Activated T-helper 2 cell treated with anti-CD3 and anti-CD28 coated beads, Interferon-gamma antibody, Interleukin-2, Interleukin-4, amounts not matched to agents 10 μg/mL and 5 μg/mL and 100 μg/mL, durations not matched to agents 14 hours and 24 hours and 36 hours (primary cell): ENCODE data around the gene EXPH5. TPM values are rescaled to one million over a fixed set of nuclear protein-coding genes. Genes with fewer than 3 reads are reported as not detected.
"Not testable (repeated sequence)": the region's sequence is repeated elsewhere in the genome, so short reads cannot be mapped to it uniquely, and the experiment has no call there.

Source experiments
- DNase-seq: peaks from one replicate; pipeline ENCODE4 v3.0.0; 2021; ENCODE audit warnings: low spot score
- H3K27ac Mint-ChIP-seq: one replicate; pipeline ENCODE4 v1.8.0; 2021; ENCODE audit warnings: mixed read lengths
- H3K27me3 Mint-ChIP-seq: one replicate; pipeline ENCODE4 v1.8.0; 2021; ENCODE audit warnings: low read depth, mixed read lengths
- H3K36me3 Mint-ChIP-seq: one replicate; pipeline ENCODE4 v1.8.0; 2021; ENCODE audit warnings: low read depth, mixed read lengths
- H3K4me1 Mint-ChIP-seq: one replicate; pipeline ENCODE4 v1.8.0; 2021; ENCODE audit warnings: low read depth, mixed read lengths
- H3K4me3 Mint-ChIP-seq: one replicate; pipeline ENCODE4 v1.8.0; 2021; ENCODE audit warnings: low read depth, mild to moderate bottlenecking, moderate library complexity, mixed read lengths
- H3K9me3 Mint-ChIP-seq: one replicate; pipeline ENCODE4 v1.8.0; 2021; ENCODE audit warnings: mixed read lengths
- intact Hi-C: fragments of 100-400 bp; cut with micrococcal nuclease; formaldehyde crosslinking; loops from one replicate; pipeline ENCODE4 v1.15.1; 2023
- total RNA-seq: library from RNA; stranded (reverse); gene quantifications from 2 replicates; pipeline ENCODE4 v1.2.3, GENCODE V29; 2022

The EXPH5 gene
- 1.2 and 1.8 TPM in 2 replicates for total RNA-seq

DNA sequence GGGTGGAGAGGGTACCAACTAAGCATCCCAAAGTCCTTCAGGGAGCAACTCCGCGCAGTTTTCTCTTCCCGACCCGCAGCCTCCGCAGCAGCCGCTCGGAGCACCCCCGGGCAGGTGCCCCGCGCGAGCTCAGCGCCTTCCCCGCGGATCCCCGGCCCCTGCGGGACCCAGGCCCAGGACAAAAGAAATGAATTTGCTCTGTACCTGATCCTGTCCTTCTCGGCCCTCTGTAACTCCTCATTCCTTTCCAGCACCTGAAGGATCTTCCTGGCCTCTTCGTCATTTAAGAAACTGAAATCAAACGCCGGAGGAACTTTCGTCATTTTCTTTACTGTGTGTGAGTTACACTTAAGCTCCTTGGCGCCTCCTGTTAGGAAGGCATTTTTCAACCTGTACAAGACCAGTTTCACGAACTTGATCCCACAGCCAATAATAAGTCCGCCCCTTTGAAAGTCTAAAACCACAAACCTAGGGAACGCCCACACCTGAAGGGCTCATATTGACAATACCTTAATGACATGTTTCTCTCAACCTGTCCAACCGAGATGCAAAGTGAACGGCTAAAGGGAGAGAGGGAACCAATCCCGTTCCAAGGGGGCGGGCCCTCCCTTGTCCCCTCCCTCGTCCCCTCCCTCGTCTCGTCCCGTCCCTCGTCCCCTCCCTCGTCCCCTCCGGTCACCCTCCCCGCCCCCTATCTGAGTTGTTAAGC is at the start of gene EXPH5:
TSS of gene EXPH5 (minus strand) at position 555 of the 709 bp plus-strand sequence. CDS start at position 323, 232 bp downstream.
- Mint-ChIP-seq H3K4me1 (peaks cover 17% of the 10 kb centered on the region), H3K27me3 (peaks cover 53% of the 10 kb centered on the region), H3K9me3 (no peaks in the 10 kb centered on the region), H3K4me3 (peak within 1 kb of the TSS; percentile 98), H3K27ac (peak within 1 kb of the TSS; percentile 91), H3K36me3 (no peaks in the 10 kb centered on the region)
- DNase-seq, result peak; percentile 75
- intact Hi-C loops, result loop anchor here (1.0 to 2.0 kb wide), 3 partner anchors 31 to 126 kb away; partner anchors contain the start of gene C11orf65

DNA sequence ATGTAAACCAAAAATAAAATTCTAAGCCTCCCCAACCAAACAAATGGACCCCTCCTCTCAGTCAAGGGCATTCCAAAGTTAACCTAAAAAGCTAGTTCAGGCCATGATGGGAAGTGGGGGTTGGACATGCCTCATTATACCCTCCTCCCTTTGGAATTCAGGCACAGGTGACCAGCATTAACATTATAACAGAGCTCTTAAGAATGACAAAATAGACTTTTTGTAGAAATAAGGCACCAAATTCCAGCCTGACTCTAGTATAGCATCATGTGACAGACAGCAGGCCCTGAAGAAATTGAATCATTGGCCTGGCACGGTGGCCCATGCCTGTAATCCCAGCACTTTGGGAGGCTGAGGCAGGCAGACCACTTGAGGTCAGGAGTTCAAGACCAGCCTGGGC is 48.2 kb upstream of the EXPH5 start:
- H3K9me3 Mint-ChIP-seq, DNase-seq, H3K4me1 Mint-ChIP-seq, intact Hi-C loops, H3K36me3 Mint-ChIP-seq, H3K4me3 Mint-ChIP-seq, H3K27ac Mint-ChIP-seq: not testable (repeated sequence)
- H3K27me3 Mint-ChIP-seq, result peaks cover 21% of the 10 kb centered on the region

DNA sequence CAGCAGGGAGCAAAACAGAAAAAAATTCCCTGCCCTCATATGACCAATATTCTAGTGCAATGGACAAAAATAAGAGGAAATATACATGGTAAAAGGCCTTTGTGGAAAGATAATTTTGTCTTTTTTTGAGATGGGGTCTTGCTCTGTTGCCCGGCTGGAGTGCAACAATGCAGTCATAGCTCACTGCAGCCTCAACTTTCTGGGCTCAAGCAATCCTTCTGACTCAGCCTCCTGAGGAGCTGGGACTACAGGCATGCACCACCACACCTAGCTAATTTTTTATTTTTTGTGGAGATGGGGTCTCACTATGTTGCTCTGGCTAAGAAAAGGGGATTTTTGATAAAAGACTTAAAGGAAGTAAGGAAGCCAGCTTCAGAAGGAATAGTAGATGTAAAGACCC is 45.6 kb upstream of the EXPH5 start:
- no peaks in the 10 kb centered on the region for H3K4me1 Mint-ChIP-seq
- no peaks in the 10 kb centered on the region for H3K9me3 Mint-ChIP-seq
- peaks cover 31% of the 10 kb centered on the region for H3K27me3 Mint-ChIP-seq
- intact Hi-C loops, result no loop called here
- DNase-seq, result no peak
- H3K36me3 Mint-ChIP-seq, result no peaks in the 10 kb centered on the region
- no peak overlapping the region for H3K4me3 Mint-ChIP-seq
- no peak overlapping the region for H3K27ac Mint-ChIP-seq

DNA sequence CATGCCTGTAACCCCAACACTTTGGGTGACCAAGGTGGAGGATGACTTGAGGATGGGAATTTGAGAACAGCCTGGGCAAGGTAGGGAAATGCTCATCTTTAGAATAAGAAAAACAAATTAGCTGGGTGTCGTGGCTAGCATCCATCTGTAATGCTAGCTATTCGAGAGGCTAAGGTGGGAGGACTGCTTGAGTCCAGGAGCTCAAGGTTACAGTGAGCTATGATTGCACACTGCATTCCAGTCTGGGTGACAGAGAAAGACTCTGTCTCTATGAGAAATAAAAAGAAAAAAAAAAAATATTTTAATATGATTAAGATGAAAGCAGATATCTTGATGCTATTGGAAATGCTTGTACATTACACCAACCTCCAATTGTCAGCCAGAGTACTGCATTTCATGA is 42.7 kb upstream of the EXPH5 start:
- Mint-ChIP-seq H3K27ac (no peak overlapping the region), H3K9me3 (no peaks in the 10 kb centered on the region), H3K27me3 (peaks cover 35% of the 10 kb centered on the region), H3K36me3 (no peaks in the 10 kb centered on the region), H3K4me3 (no peak overlapping the region), H3K4me1 (no peaks in the 10 kb centered on the region)
- DNase-seq, result no peak
- intact Hi-C loops, result no loop called here

- intact Hi-C loops, result no loop called here
- Mint-ChIP-seq H3K9me3 (no peaks in the 10 kb centered on the region), H3K27me3 (peaks cover 40% of the 10 kb centered on the region), H3K27ac (no peak overlapping the region), H3K36me3 (no peaks in the 10 kb centered on the region), H3K4me3 (no peak overlapping the region), H3K4me1 (no peaks in the 10 kb centered on the region)
- DNase-seq, result no peak
These were observed 41.5 kb upstream of the EXPH5 start for GRCh38 chr11:108635106-108635505.

- Mint-ChIP-seq H3K4me1 (peaks cover 3% of the 10 kb centered on the region), H3K9me3 (peaks cover 6% of the 10 kb centered on the region), H3K27me3 (peaks cover 25% of the 10 kb centered on the region), H3K36me3 (no peaks in the 10 kb centered on the region), H3K4me3 (no peak overlapping the region), H3K27ac (no peak overlapping the region)
- DNase-seq, result no peak
- intact Hi-C loops, result no loop called here
These were observed 38.6 kb upstream of the EXPH5 start for GRCh38 chr11:108632041-108632704.

DNA sequence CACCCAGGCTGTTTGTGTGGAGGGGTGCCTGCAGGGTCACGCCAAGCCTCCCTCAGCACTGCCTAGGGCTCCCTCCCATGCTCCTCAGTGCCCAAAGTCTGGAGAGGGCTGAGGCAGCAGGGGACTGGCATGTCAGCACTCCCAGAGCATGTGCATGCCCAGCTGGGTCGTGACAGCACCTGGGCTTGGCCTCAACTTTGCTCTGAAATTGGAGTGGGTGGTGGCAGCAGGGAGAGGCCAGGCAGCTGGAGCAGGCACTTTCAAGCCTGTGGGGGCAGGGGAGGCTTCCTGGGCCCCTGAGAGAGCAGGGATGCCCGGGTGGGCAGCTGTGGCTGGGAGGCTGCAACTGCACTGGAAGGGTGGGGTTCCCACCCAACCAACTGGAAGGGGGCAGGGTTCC is 35.7 kb upstream of the EXPH5 start:
- H3K27me3 Mint-ChIP-seq, result peaks cover 19% of the 10 kb centered on the region
- no peaks in the 10 kb centered on the region for H3K36me3 Mint-ChIP-seq
- H3K9me3 Mint-ChIP-seq, result peaks cover 10% of the 10 kb centered on the region
- peaks cover 16% of the 10 kb centered on the region for H3K4me1 Mint-ChIP-seq
- intact Hi-C loops, result loop anchor here (10.0 kb wide), 1 partner anchor 1466 kb away; the partner anchor contains the start of gene ZC3H12C
- no peak overlapping the region for H3K4me3 Mint-ChIP-seq
- no peak for DNase-seq
- H3K27ac Mint-ChIP-seq, result no peak overlapping the region

DNA sequence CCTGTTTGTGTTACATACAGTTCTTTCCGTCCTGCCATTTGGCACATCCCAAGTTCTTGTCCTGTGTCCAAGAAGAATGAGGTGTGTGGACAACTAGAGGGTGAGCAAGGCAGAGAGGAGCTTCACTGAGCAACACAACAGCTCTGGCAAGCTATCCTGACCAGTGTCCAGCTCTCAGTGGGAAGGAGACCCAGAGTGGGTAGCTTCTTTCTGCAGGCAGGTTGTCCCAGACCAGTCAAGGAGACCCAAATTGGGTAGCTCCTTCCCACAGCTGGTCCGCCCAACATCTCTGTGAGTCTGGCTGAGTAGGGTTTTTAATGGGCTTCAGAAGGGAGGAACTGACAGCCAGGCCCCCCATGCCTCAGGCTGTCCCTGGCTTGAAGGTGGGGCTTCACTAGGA is 35.2 kb upstream of the EXPH5 start:
- Mint-ChIP-seq H3K27ac (no peak overlapping the region), H3K36me3 (no peaks in the 10 kb centered on the region), H3K4me1 (peaks cover 20% of the 10 kb centered on the region), H3K9me3 (peaks cover 10% of the 10 kb centered on the region), H3K27me3 (peaks cover 18% of the 10 kb centered on the region), H3K4me3 (no peak overlapping the region)
- intact Hi-C loops, result loop anchor here (10.0 kb wide), 1 partner anchor 1466 kb away; the partner anchor contains the start of gene ZC3H12C
- DNase-seq, result no peak

DNA sequence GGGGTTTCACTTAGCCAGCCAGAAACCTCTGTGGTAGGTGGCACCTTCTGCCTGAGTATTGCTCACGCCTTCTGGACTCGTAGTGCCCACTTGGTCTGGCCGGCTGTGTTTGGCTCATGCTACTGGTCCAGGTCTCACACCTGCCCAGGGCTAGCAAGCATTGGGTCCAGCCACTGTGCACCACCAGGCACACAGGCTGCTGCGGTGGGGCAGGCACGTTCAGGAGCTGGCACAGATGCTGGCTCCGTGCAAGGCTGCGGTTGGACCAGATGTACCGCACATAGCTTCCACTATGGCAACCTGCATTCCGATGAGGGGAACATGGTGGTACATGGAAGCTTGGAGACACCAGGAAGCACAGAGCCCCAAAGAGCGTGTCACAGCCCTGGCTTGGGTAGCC is 34.8 kb upstream of the EXPH5 start:
- peaks cover 20% of the 10 kb centered on the region for H3K4me1 Mint-ChIP-seq
- intact Hi-C loops, result loop anchor here (10.0 kb wide), 1 partner anchor 1466 kb away; the partner anchor contains the start of gene ZC3H12C

GRCh38 chr11:108624196-108624925 is 30.8 kb upstream of the EXPH5 start:
- Mint-ChIP-seq H3K9me3 (peaks cover 10% of the 10 kb centered on the region), H3K4me3 (peak overlapping the region; percentile 10), H3K36me3 (no peaks in the 10 kb centered on the region), H3K27ac (peak overlapping the region; percentile 47), H3K27me3 (peaks cover 21% of the 10 kb centered on the region), H3K4me1 (peaks cover 35% of the 10 kb centered on the region)
- intact Hi-C loops, result loop anchor here (1.0 to 10.0 kb wide), 6 partner anchors 31 to 1470 kb away; partner anchors contain the start of genes C11orf65, EXPH5 and ZC3H12C
- DNase-seq, result no peak

More for the DNA sequence above, 34.8 kb upstream of the EXPH5 start:
- no peaks in the 10 kb centered on the region for H3K36me3 Mint-ChIP-seq
- H3K27ac Mint-ChIP-seq, result no peak overlapping the region
- no peak for DNase-seq
- H3K9me3 Mint-ChIP-seq, result peaks cover 10% of the 10 kb centered on the region
- H3K27me3 Mint-ChIP-seq, result peaks cover 19% of the 10 kb centered on the region
- H3K4me3 Mint-ChIP-seq, result no peak overlapping the region

GRCh38 chr11:108622341-108622740 is 28.8 kb upstream of the EXPH5 start:
- H3K4me3 Mint-ChIP-seq, result no peak overlapping the region
- peaks cover 5% of the 10 kb centered on the region for H3K9me3 Mint-ChIP-seq
- intact Hi-C loops, result loop anchor here (10.0 kb wide), 1 partner anchor 1472 kb away; the partner anchor contains the start of gene ZC3H12C
- DNase-seq, result no peak
- H3K27me3 Mint-ChIP-seq, result peaks cover 32% of the 10 kb centered on the region
- H3K36me3 Mint-ChIP-seq, result no peaks in the 10 kb centered on the region
- no peak overlapping the region for H3K27ac Mint-ChIP-seq
- H3K4me1 Mint-ChIP-seq, result peaks cover 34% of the 10 kb centered on the region

GRCh38 chr11:108620958-108621772 is 27.6 kb upstream of the EXPH5 start:
- Mint-ChIP-seq H3K36me3 (no peaks in the 10 kb centered on the region), H3K27me3 (peaks cover 35% of the 10 kb centered on the region), H3K4me3 (no peak overlapping the region), H3K27ac (no peak overlapping the region), H3K4me1 (peaks cover 32% of the 10 kb centered on the region), H3K9me3 (peaks cover 3% of the 10 kb centered on the region)
- DNase-seq, result no peak
- intact Hi-C loops, result loop anchor here (2.0 to 10.0 kb wide), 3 partner anchors 106 to 1474 kb away; partner anchors contain the start of gene ZC3H12C
